Measurements from ENCODE around the gene FAR1.

DNA sequence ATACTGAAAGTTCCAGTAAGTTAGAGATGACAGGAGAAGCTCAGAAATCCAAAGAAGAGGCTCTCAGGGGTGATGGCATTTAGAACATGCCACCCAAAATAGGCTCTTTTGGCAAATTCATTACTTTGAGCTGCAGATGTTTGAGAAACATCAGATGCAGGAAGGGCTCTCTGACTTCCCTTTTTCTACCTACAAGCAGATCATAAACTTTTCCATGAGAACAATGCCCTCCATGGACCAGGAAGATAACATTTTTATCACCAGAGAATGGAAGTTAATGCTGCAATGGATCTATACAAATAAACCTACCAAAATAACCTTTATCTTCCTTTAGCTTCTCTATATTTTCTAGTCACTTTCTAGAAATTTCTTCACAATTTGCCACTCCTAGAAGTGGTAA, 32.7 kb upstream of the FAR1 start:
- TF ChIP-seq, protein P1, sequence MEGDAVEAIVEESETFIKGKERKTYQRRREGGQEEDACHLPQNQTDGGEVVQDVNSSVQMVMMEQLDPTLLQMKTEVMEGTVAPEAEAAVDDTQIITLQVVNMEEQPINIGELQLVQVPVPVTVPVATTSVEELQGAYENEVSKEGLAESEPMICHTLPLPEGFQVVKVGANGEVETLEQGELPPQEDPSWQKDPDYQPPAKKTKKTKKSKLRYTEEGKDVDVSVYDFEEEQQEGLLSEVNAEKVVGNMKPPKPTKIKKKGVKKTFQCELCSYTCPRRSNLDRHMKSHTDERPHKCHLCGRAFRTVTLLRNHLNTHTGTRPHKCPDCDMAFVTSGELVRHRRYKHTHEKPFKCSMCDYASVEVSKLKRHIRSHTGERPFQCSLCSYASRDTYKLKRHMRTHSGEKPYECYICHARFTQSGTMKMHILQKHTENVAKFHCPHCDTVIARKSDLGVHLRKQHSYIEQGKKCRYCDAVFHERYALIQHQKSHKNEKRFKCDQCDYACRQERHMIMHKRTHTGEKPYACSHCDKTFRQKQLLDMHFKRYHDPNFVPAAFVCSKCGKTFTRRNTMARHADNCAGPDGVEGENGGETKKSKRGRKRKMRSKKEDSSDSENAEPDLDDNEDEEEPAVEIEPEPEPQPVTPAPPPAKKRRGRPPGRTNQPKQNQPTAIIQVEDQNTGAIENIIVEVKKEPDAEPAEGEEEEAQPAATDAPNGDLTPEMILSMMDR (IDR thresholded peaks at IDR 0.05; ENCODE audit: borderline replicate concordance, extremely low read depth, low read length, poor library complexity, severe bottlenecking): no peak
- no peak for TF ChIP-seq EZH2 (IDR thresholded peaks at IDR 0.05; ENCODE audit: borderline replicate concordance, low read depth, low read length, severe bottlenecking)
